Endothelial cell (in vitro differentiated cells): ENCODE measurements around the gene ABCA10. TPM values are rescaled to one million over a fixed set of nuclear protein-coding genes. Genes with fewer than 3 reads are reported as not detected.

Experiments
- DNase-seq: peaks from one replicate; pipeline ENCODE4 v3.0.0; 2021; ENCODE audit warnings: low spot score
- H3K27ac Mint-ChIP-seq: one replicate; pipeline ENCODE4 v1.8.0; 2021; ENCODE audit warnings: mixed read lengths, inconsistent platforms; ENCODE audit not compliant: unreplicated experiment
- H3K27me3 Mint-ChIP-seq: one replicate; pipeline ENCODE4 v1.8.0; 2021; ENCODE audit warnings: mild to moderate bottlenecking, moderate library complexity, mixed read lengths, inconsistent platforms; ENCODE audit not compliant: unreplicated experiment
- H3K36me3 Mint-ChIP-seq: one replicate; pipeline ENCODE4 v1.8.0; 2021; ENCODE audit warnings: mild to moderate bottlenecking, low read depth, mixed read lengths, inconsistent platforms; ENCODE audit not compliant: unreplicated experiment
- H3K4me1 Mint-ChIP-seq: one replicate; pipeline ENCODE4 v1.8.0; 2021; ENCODE audit warnings: mild to moderate bottlenecking, mixed read lengths, inconsistent platforms; ENCODE audit not compliant: unreplicated experiment
- H3K4me3 Mint-ChIP-seq: one replicate; pipeline ENCODE4 v1.8.0; 2021; ENCODE audit warnings: mild to moderate bottlenecking, mixed read lengths, inconsistent platforms; ENCODE audit not compliant: unreplicated experiment
- H3K9me3 Mint-ChIP-seq: one replicate; pipeline ENCODE4 v1.8.0; 2021; ENCODE audit warnings: mixed read lengths, inconsistent platforms; ENCODE audit not compliant: unreplicated experiment
- CTCF ChIP-seq: fragments of 200-600 bp; sonication (generic); IDR thresholded peaks from one replicate; pipeline ENCODE4 v1.5.0; 2021; ENCODE audit warnings: antibody characterized with exemption; ENCODE audit not compliant: unreplicated experiment
- microRNA-seq: library from miRNA; unstranded; fragments of <30 nt; microRNA quantifications from one replicate; pipeline ENCODE4, GENCODE V29; 2020; ENCODE audit not compliant: unreplicated experiment
- total RNA-seq: library from RNA; stranded (reverse); fragmentation: NEBNext Ultra II Directional; extraction: Animal tissue kit (Norgen Biotek cat#: 25700); gene quantifications from one replicate; pipeline ENCODE4 v1.2.1, GENCODE V29; 2021; ENCODE audit not compliant: unreplicated experiment

ABCA10 gene
- total RNA-seq, 1 donor from 2014 or later: 0.90 TPM

- H3K4me3 Mint-ChIP-seq: no peak overlapping the region
- peaks cover 2% of the 10 kb centered on the region for H3K27me3 Mint-ChIP-seq
- H3K4me1 Mint-ChIP-seq: no peaks in the 10 kb centered on the region
- H3K27ac Mint-ChIP-seq: no peak overlapping the region
- no peak for DNase-seq
- TF ChIP-seq CTCF: no peak
- H3K36me3 Mint-ChIP-seq: no peaks in the 10 kb centered on the region
- no peaks in the 10 kb centered on the region for H3K9me3 Mint-ChIP-seq
Measured at GRCh38 chr17:69103557-69104233, 124.9 kb downstream of the ABCA10 start.

- peaks cover under 1% of the 10 kb centered on the region for H3K4me1 Mint-ChIP-seq
- no peak overlapping the region for H3K27ac Mint-ChIP-seq
- no peaks in the 10 kb centered on the region for H3K27me3 Mint-ChIP-seq
- no peaks in the 10 kb centered on the region for H3K36me3 Mint-ChIP-seq
- no peak overlapping the region for H3K4me3 Mint-ChIP-seq
- no peak for DNase-seq
- H3K9me3 Mint-ChIP-seq: no peaks in the 10 kb centered on the region
- TF ChIP-seq CTCF: no peak
Measured at GRCh38 chr17:69098625-69099024, 130.0 kb downstream of the ABCA10 start.

Small RNA genes lying within 50 kb of the gene (microRNA-seq; reads per million reads assigned to microRNA genes)
- not detected for gene MIR4524A
- gene MIR4524B: not detected

Other genes with a start within 250 kb of the ABCA10 start
- gene ABCA9, start 167.9 kb downstream of the ABCA10 start, total RNA-seq: 0.23 TPM
- 0.38 TPM for gene ABCA6, start 86.9 kb downstream of the ABCA10 start, total RNA-seq
- 18.7 TPM for gene ABCA5, start 98.3 kb upstream of the ABCA10 start, total RNA-seq
- gene MAP2K6, start 185.9 kb upstream of the ABCA10 start, total RNA-seq: 30.5 TPM